OCI-LY7 (cell line): ENCODE data around the gene SIRPA. TPM values are rescaled to one million over a fixed set of nuclear protein-coding genes. Genes with fewer than 3 reads are reported as not detected.
A peak's percentile ranks its signal among the peaks of the same experiment; 100 is the strongest.

Source experiments
- BruUV-seq: library from RNA; stranded (reverse); fragments of 400-500 nt; replicated peaks from 2 replicates; lab custom pipeline; 2021; lab: Mats Ljungman, UMichigan
- CTCF ChIA-PET: fragments of 300-600 bp; sonication (Branson Sonifier 250); formaldehyde crosslinking; loops from one replicate; lab custom pipeline; 2022; ENCODE audit warnings: antibody characterized with exemption; ENCODE audit not compliant: unreplicated experiment; lab: Charles Lee
- POLR2A ChIA-PET: fragments of 300-600 bp; sonication (Branson Sonifier 250); formaldehyde crosslinking; loops from one replicate; lab custom pipeline; 2022; ENCODE audit warnings: antibody characterized with exemption; lab: Charles Lee
- DNase-seq: peaks from one replicate; pipeline ENCODE4 v3.0.0-alpha.2; 2015; ENCODE audit warnings: low spot score
- H2AFZ ChIP-seq: fragments of 200-600 bp; sonication (generic), shearing (Covaris generic); 2 replicates; pipeline ENCODE4 v1.6.1; 2014; ENCODE audit warnings: mild to moderate bottlenecking, antibody characterized with exemption, low read length, moderate library complexity
- H3K27ac ChIP-seq: fragments of 200-600 bp; sonication (generic); 2 replicates; pipeline ENCODE4 v1.5.1; 2014; ENCODE audit warnings: mixed run types, low read depth, mild to moderate bottlenecking, moderate library complexity, low read length, inconsistent platforms; ENCODE audit not compliant: poor library complexity, severe bottlenecking
- H3K36me3 ChIP-seq: fragments of 200-600 bp; sonication (generic); 2 replicates; pipeline ENCODE4 v1.6.1; 2014; ENCODE audit warnings: mild to moderate bottlenecking, antibody characterized with exemption, low read length, moderate library complexity, mixed read lengths; ENCODE audit not compliant: insufficient read depth
- H3K4me1 ChIP-seq: fragments of 200-600 bp; sonication (generic); 2 replicates; pipeline ENCODE4 v1.5.1; 2014; ENCODE audit warnings: mild to moderate bottlenecking, low read length; ENCODE audit not compliant: insufficient read depth, poor library complexity, severe bottlenecking
- H3K4me2 ChIP-seq: fragments of 200-600 bp; sonication (generic); 2 replicates; pipeline ENCODE4 v1.6.1; 2014; ENCODE audit warnings: mild to moderate bottlenecking, low read length
- H3K4me3 ChIP-seq: fragments of 200-600 bp; sonication (generic); 2 replicates; pipeline ENCODE4 v1.5.1; 2014; ENCODE audit warnings: mild to moderate bottlenecking, low read depth, low read length; ENCODE audit not compliant: poor library complexity, severe bottlenecking
- H3K79me2 ChIP-seq: fragments of 200-600 bp; sonication (generic); 2 replicates; pipeline ENCODE4 v1.6.1; 2016; ENCODE audit warnings: low read depth, mild to moderate bottlenecking, low read length, moderate library complexity, mixed read lengths; ENCODE audit not compliant: insufficient read depth
- H3K9me2 ChIP-seq: fragments of 200-600 bp; sonication (generic); 2 replicates; pipeline ENCODE4 v1.6.1; 2016; ENCODE audit warnings: mild to moderate bottlenecking, low read length, mixed read lengths; ENCODE audit not compliant: insufficient read depth
- H3K9me3 ChIP-seq: fragments of 200-600 bp; sonication (generic); 2 replicates; pipeline ENCODE4 v1.6.1; 2014; ENCODE audit warnings: mild to moderate bottlenecking, mixed run types, low read length, mixed read lengths
- H4K20me1 ChIP-seq: fragments of 200-600 bp; sonication (generic); 2 replicates; pipeline ENCODE4 v1.6.1; 2014; ENCODE audit warnings: mild to moderate bottlenecking, antibody characterized with exemption, low read length, moderate library complexity, mixed read lengths; ENCODE audit not compliant: insufficient read depth
- CTCF ChIP-seq: fragments of 200-600 bp; sonication (generic); conservative IDR thresholded peaks from 2 replicates; pipeline ENCODE4 v1.5.1; 2014; ENCODE audit warnings: mild to moderate bottlenecking, antibody characterized with exemption, low read length, moderate library complexity, mixed read lengths
- EZH2phosphoT487 ChIP-seq: fragments of 200-600 bp; sonication (generic); IDR thresholded peaks from 2 replicates; pipeline ENCODE4 v1.6.1; 2018; ENCODE audit warnings: low read depth, borderline replicate concordance, mild to moderate bottlenecking, mixed run types, antibody characterized with exemption, low read length, moderate library complexity, mixed read lengths
- intact Hi-C: fragments of 100-400 bp; cut with micrococcal nuclease; formaldehyde crosslinking; loops from one replicate; pipeline ENCODE4 v1.10.0; 2022; ENCODE audit not compliant: unreplicated experiment
- total RNA-seq, 2 experiments: library from RNA; depleted of rRNA in 1 of 2; stranded (reverse); fragments of >200 nt in 1 of 2; shearing (Covaris generic) in 1 of 2; gene quantifications; 2 replicates each; pipeline ENCODE4 v1.2.3, GENCODE V29; 2014 to 2022

Gene SIRPA
- total RNA-seq, 2 experiments from 2014 or later: not detected

GRCh38 chr20:1899241-1899525 is 4.0 kb downstream of the SIRPA start:
- Histone ChIP-seq H4K20me1 (no peaks in the 10 kb centered on the region), H3K79me2 (no peaks in the 10 kb centered on the region)

GRCh38 chr20:1900321-1900801 is 5.2 kb downstream of the SIRPA start:
- H3K4me2 ChIP-seq: no peak overlapping the region
- H2AFZ ChIP-seq: no peak overlapping the region
- no peaks in the 10 kb centered on the region for H3K79me2 ChIP-seq
- no peak overlapping the region for H3K27ac ChIP-seq
- no peaks in the 10 kb centered on the region for H3K9me2 ChIP-seq
- peaks cover 19% of the 10 kb centered on the region for H3K4me1 ChIP-seq
- ChIA-PET CTCF (interaction anchor here (1.6 kb wide), 1 partner anchor 52 kb away, joined by 3 read pairs; no protein-coding TSS in a partner anchor), POLR2A (no interaction called here)
- TF ChIP-seq CTCF (peak; percentile 74), EZH2phosphoT487 (no peak)
- no TSS peak for BruUV-seq
- no peaks in the 10 kb centered on the region for H3K36me3 ChIP-seq
- H4K20me1 ChIP-seq: no peaks in the 10 kb centered on the region
- no peak overlapping the region for H3K4me3 ChIP-seq
- intact Hi-C loops: no loop called here
- no peaks in the 10 kb centered on the region for H3K9me3 ChIP-seq
- peak; percentile 66 for DNase-seq

More at GRCh38 chr20:1899241-1899525, 4.0 kb downstream of the SIRPA start:
- BruUV-seq: no TSS peak
- CTCF ChIA-PET: interaction anchor here (1.6 kb wide), 1 partner anchor 53 kb away, joined by 3 read pairs; no protein-coding TSS in a partner anchor
- Histone ChIP-seq H3K9me3 (no peaks in the 10 kb centered on the region), H2AFZ (no peak overlapping the region), H3K4me2 (no peak overlapping the region), H3K4me3 (no peak overlapping the region), H3K9me2 (no peaks in the 10 kb centered on the region), H3K4me1 (peaks cover 19% of the 10 kb centered on the region), H3K27ac (no peak overlapping the region), H3K36me3 (no peaks in the 10 kb centered on the region)
- intact Hi-C loops: loop anchor here (5.0 kb wide), 1 partner anchor 203 kb away; the partner anchor contains the start of gene STK35
- no peak for DNase-seq
- TF ChIP-seq EZH2phosphoT487 (no peak), CTCF (no peak)
- POLR2A ChIA-PET: interaction anchor here (0.9 kb wide), 1 partner anchor 53 kb away, joined by 3 read pairs; no protein-coding TSS in a partner anchor

GRCh38 chr20:1901704-1902103 is 6.5 kb downstream of the SIRPA start:
- Histone ChIP-seq H2AFZ (no peak overlapping the region), H3K4me3 (no peak overlapping the region), H4K20me1 (no peaks in the 10 kb centered on the region), H3K79me2 (no peaks in the 10 kb centered on the region), H3K4me2 (no peak overlapping the region), H3K36me3 (no peaks in the 10 kb centered on the region), H3K4me1 (peaks cover 19% of the 10 kb centered on the region), H3K27ac (no peak overlapping the region), H3K9me2 (no peaks in the 10 kb centered on the region), H3K9me3 (no peaks in the 10 kb centered on the region)
- POLR2A ChIA-PET: no interaction called here
- no peak for TF ChIP-seq EZH2phosphoT487
- no peak for TF ChIP-seq CTCF
- no TSS peak for BruUV-seq
- CTCF ChIA-PET: no interaction called here
- DNase-seq: no peak
- intact Hi-C loops: no loop called here
